Esophagus (tissue), 2 donors: Measurements from ENCODE around the gene VPREB3. TPM values are rescaled to one million over a fixed set of nuclear protein-coding genes. Genes with fewer than 3 reads are reported as not detected.

Experiments used
- H3K27ac ChIP-seq, 2 donors: one replicate each; pipeline ENCODE4 v1.5.1; 2013; ENCODE audit warnings: low read depth in 2 of 2, mild to moderate bottlenecking in 2 of 2, inconsistent platforms in 1 of 2, low read length in 1 of 2, moderate library complexity in 1 of 2
- H3K27me3 ChIP-seq, 2 donors: one replicate each; pipeline ENCODE4 v1.6.1; 2013; ENCODE audit warnings: low read length in 2 of 2, control low read depth in 1 of 2, mild to moderate bottlenecking in 1 of 2; ENCODE audit not compliant: insufficient read depth in 2 of 2, control insufficient read depth in 1 of 2
- H3K36me3 ChIP-seq, 2 donors: one replicate each; pipeline ENCODE4 v1.6.1; 2013; ENCODE audit warnings: low read length in 1 of 2; ENCODE audit not compliant: control insufficient read depth in 2 of 2, insufficient read depth in 2 of 2
- H3K4me1 ChIP-seq, 2 donors: one replicate each; pipeline ENCODE4 v1.6.1; 2013; ENCODE audit warnings: low read length in 1 of 2; ENCODE audit not compliant: control insufficient read depth in 2 of 2, insufficient read depth in 2 of 2
- H3K4me3 ChIP-seq, 2 donors: one replicate each; pipeline ENCODE4 v1.5.1; 2013; ENCODE audit warnings: low read length in 2 of 2, mild to moderate bottlenecking in 2 of 2, low read depth in 1 of 2, moderate library complexity in 1 of 2
- H3K9me3 ChIP-seq, 2 donors: one replicate each; pipeline ENCODE4 v1.6.1; 2013; ENCODE audit warnings: mild to moderate bottlenecking in 2 of 2, low read depth in 1 of 2, low read length in 1 of 2, moderate library complexity in 1 of 2; ENCODE audit not compliant: control insufficient read depth in 2 of 2, insufficient read depth in 1 of 2
- WGBS, 2 donors: extraction: QIAGEN DNeasy Blood & Tissue Kit; methylation state at CpG; one replicate each; pipeline ENCODE4 v1.1.7; 2013; 5-methylcytosine and 5-hydroxymethylcytosine counted together
- polyA plus RNA-seq, 2 donors: library from polyadenylated mRNA; stranded (reverse); fragments of 200-250 nt; gene quantifications; one replicate each; pipeline ENCODE4 v1.2.3, GENCODE V29; 2013
- donor health status: healthy with polysubstance abuse.
- donor health status: Bipolar disorder and iron deficiency.

The VPREB3 gene
- polyA plus RNA-seq, 2 donors: 0.45 to 0.98 TPM

GRCh38 chr22:23708270-23708669, 46.0 kb downstream of the VPREB3 start:
- Histone ChIP-seq H3K36me3 (peaks cover 10 to 22% of the 10 kb centered on the region in 2 donors), H3K27me3 (no peaks in the 10 kb centered on the region), H3K4me1 (no peaks in the 10 kb centered on the region), H3K27ac (no peak overlapping the region), H3K4me3 (no peak overlapping the region), H3K9me3 (no peaks in the 10 kb centered on the region)
- 75 to 80% methylated on average over 1 of the region's 1 CpG for WGBS, 2 donors

- 79 to 83% methylated on average over 3 of the region's 3 CpGs for WGBS, 2 donors
- H3K4me1 ChIP-seq: no peaks in the 10 kb centered on the region
Measured at GRCh38 chr22:23705358-23705757, 48.9 kb downstream of the VPREB3 start.

GRCh38 chr22:23704829-23705228, 49.4 kb downstream of the VPREB3 start:
- Histone ChIP-seq H3K4me3 (no peak overlapping the region), H3K36me3 (peaks cover 10 to 21% of the 10 kb centered on the region in 2 donors), H3K9me3 (no peaks in the 10 kb centered on the region), H3K4me1 (no peaks in the 10 kb centered on the region), H3K27me3 (no peaks in the 10 kb centered on the region), H3K27ac (no peak overlapping the region)
- WGBS, 2 donors: 80 to 86% methylated on average over 3 of the region's 3 CpGs

More at GRCh38 chr22:23705358-23705757, 48.9 kb downstream of the VPREB3 start:
- Histone ChIP-seq H3K27me3 (no peaks in the 10 kb centered on the region), H3K27ac (no peak overlapping the region), H3K9me3 (no peaks in the 10 kb centered on the region), H3K4me3 (no peak overlapping the region), H3K36me3 (peaks cover 10 to 21% of the 10 kb centered on the region in 2 donors)

- H3K4me3 ChIP-seq: no peak overlapping the region
- H3K4me1 ChIP-seq: no peaks in the 10 kb centered on the region
- WGBS, 2 donors: 92 to 96% methylated on average over 5 of the region's 5 CpGs
- H3K9me3 ChIP-seq: no peaks in the 10 kb centered on the region
- H3K27ac ChIP-seq: no peak overlapping the region
- no peaks in the 10 kb centered on the region for H3K27me3 ChIP-seq
- H3K36me3 ChIP-seq: peaks cover 10 to 18% of the 10 kb centered on the region in 2 donors
Measured at GRCh38 chr22:23704062-23704461, 50.2 kb downstream of the VPREB3 start.

Other genes with a start within 250 kb of the VPREB3 start
- not detected for gene IGLL1, start 174.1 kb downstream of the VPREB3 start, polyA plus RNA-seq
- gene DRICH1, start 122.1 kb downstream of the VPREB3 start, polyA plus RNA-seq: under 1 TPM; 0.15 to 0.57 TPM
- gene RGL4, start 63.4 kb downstream of the VPREB3 start, polyA plus RNA-seq: under 1 TPM; 0.40 to 0.73 TPM
- gene ZNF70, start 3.3 kb downstream of the VPREB3 start, polyA plus RNA-seq: under 1 TPM; 0.40 to 0.92 TPM
- under 1 TPM in 1 of 2 donors, not detected in 1; 0.14 TPM for gene C22orf15, start 8.6 kb upstream of the VPREB3 start, polyA plus RNA-seq
- 100 to 1,000 TPM; 115 to 191 TPM for gene CHCHD10, start 13.5 kb upstream of the VPREB3 start, polyA plus RNA-seq
- gene MMP11, start 18.4 kb upstream of the VPREB3 start, polyA plus RNA-seq: under 1 TPM; 0.49 to 0.53 TPM
- gene SMARCB1, start 32.5 kb upstream of the VPREB3 start, polyA plus RNA-seq: 10 to 100 TPM; 32.1 to 51.6 TPM
- 1 to 10 TPM in 1 of 2 donors, under 1 TPM in 1; 0.58 to 1.1 TPM for gene DERL3, start 84.6 kb upstream of the VPREB3 start, polyA plus RNA-seq
- gene SLC2A11, start 103.5 kb upstream of the VPREB3 start, polyA plus RNA-seq: 1 to 10 TPM; 2.5 to 3.9 TPM
- gene MIF, start 140.0 kb upstream of the VPREB3 start, polyA plus RNA-seq: 1,000 to 10,000 TPM in 1 of 2 donors, 100 to 1,000 TPM in 1; 706 to 1,271 TPM
- gene GSTT2B, start 206.8 kb upstream of the VPREB3 start, polyA plus RNA-seq: 10 to 100 TPM in 1 of 2 donors, 1 to 10 TPM in 1; 2.8 to 74.1 TPM
- 1 to 10 TPM; 1.4 TPM for gene DDTL, start 212.5 kb upstream of the VPREB3 start, polyA plus RNA-seq
- 100 to 1,000 TPM; 165 to 213 TPM for gene DDT, start 220.0 kb upstream of the VPREB3 start, polyA plus RNA-seq
- under 1 TPM; 0.11 to 0.92 TPM for gene GSTT2, start 225.7 kb upstream of the VPREB3 start, polyA plus RNA-seq